CD4-positive, alpha-beta T cell (primary cell): ENCODE measurements around the gene AMOTL2. TPM values are rescaled to one million over a fixed set of nuclear protein-coding genes. Genes with fewer than 3 reads are reported as not detected.

ENCODE experiments used
- ATAC-seq: fragments of 200-7000 bp; cut with Tn5 transposase; one replicate; pipeline ENCODE4 v1.10.0; 2022; ENCODE audit warnings: mild to moderate bottlenecking; ENCODE audit not compliant: poor library complexity
- CTCF ChIA-PET: fragments of 350-600 bp; sonication (Branson Sonifier 250); formaldehyde crosslinking; loops from one replicate; lab custom pipeline; 2021; ENCODE audit warnings: antibody characterized with exemption, inconsistent platforms; lab: Charles Lee
- POLR2A ChIA-PET: fragments of 350-600 bp; sonication (Branson Sonifier 250); formaldehyde crosslinking; loops from one replicate; lab custom pipeline; 2021; ENCODE audit warnings: antibody characterized with exemption, inconsistent platforms; lab: Charles Lee
- DNase-seq, 14 experiments: peaks; one replicate each; pipeline ENCODE4 v3.0.0-alpha.2; 2013 to 2020; ENCODE audit warnings: mixed read lengths in 2 of 14
- H3K27ac ChIP-seq, 2 donors: one replicate each; pipeline versions ENCODE4 v1.5.1 to v1.7.0; 2013; ENCODE audit warnings: low read length in 2 of 2, low read depth in 1 of 2, mild to moderate bottlenecking in 1 of 2
- H3K27me3 ChIP-seq, 2 experiments: 1 replicate in 1 of 2; 2 replicates in 1 of 2; pipeline versions ENCODE4 v1.6.1 to v1.7.0; 2013; ENCODE audit warnings: low read length in 2 of 2, control low read depth in 1 of 2, mild to moderate bottlenecking in 1 of 2, moderate library complexity in 1 of 2; ENCODE audit not compliant: insufficient read depth in 2 of 2, control insufficient read depth in 1 of 2
- H3K36me3 ChIP-seq: one replicate; pipeline ENCODE4 v1.6.1; 2013; ENCODE audit warnings: low read length, control low read depth; ENCODE audit not compliant: insufficient read depth
- H3K4me1 ChIP-seq: one replicate; pipeline ENCODE4 v1.6.1; 2013; ENCODE audit warnings: low read length, control low read depth; ENCODE audit not compliant: insufficient read depth
- H3K4me3 ChIP-seq: one replicate; pipeline ENCODE4 v1.5.1; 2013; ENCODE audit warnings: mild to moderate bottlenecking, low read length, moderate library complexity
- H3K9me3 ChIP-seq, 2 experiments: 1 replicate in 1 of 2; 2 replicates in 1 of 2; pipeline versions ENCODE4 v1.6.1 to v1.7.0; 2013; ENCODE audit warnings: low read length in 2 of 2, mild to moderate bottlenecking in 2 of 2, control low read depth in 1 of 2, moderate library complexity in 1 of 2; ENCODE audit not compliant: control insufficient read depth in 1 of 2, insufficient read depth in 1 of 2
- H3K27ac Mint-ChIP-seq: one replicate; pipeline ENCODE4 v1.8.0; 2020; ENCODE audit warnings: mixed read lengths
- H3K27me3 Mint-ChIP-seq: one replicate; pipeline ENCODE4 v1.8.0; 2021; ENCODE audit warnings: mixed read lengths
- H3K36me3 Mint-ChIP-seq: one replicate; pipeline ENCODE4 v1.8.0; 2021; ENCODE audit warnings: low read depth, mixed read lengths
- H3K4me1 Mint-ChIP-seq: one replicate; pipeline ENCODE4 v1.8.0; 2021; ENCODE audit warnings: low read depth, mixed read lengths
- H3K4me3 Mint-ChIP-seq: one replicate; pipeline ENCODE4 v1.8.0; 2020; ENCODE audit warnings: mild to moderate bottlenecking, mixed read lengths
- H3K9me3 Mint-ChIP-seq: one replicate; pipeline ENCODE4 v1.8.0; 2020; ENCODE audit warnings: mixed read lengths
- intact Hi-C, 2 experiments: fragments of 100-400 bp; cut with DNase I in 1 of 2; cut with micrococcal nuclease in 1 of 2; formaldehyde crosslinking; loops; one replicate each; pipeline versions ENCODE4 v1.15.1 to v1.9.0; 2023 to 2025; cut with DNase I, micrococcal nuclease
- total RNA-seq, 174 experiments: library from RNA in 2 of 174; stranded (reverse) in 2 of 174; gene quantifications; one replicate each; pipeline ENCODE4 v1.2.3 and lab custom pipeline; 2021 to 2026
- TF ChIP-seq, protein P1 (sequence below): fragments of 200-600 bp; IDR thresholded peaks from one replicate; pipeline ENCODE4 v1.8.0; 2022; ENCODE audit warnings: antibody characterized with exemption, mild to moderate bottlenecking

AMOTL2 gene
- total RNA-seq, 2 experiments from 2014 or later = not detected

- ATAC-seq (no peak), DNase-seq (no peak)
- intact Hi-C loops = no loop called here
- Histone ChIP-seq H3K27me3 (peaks cover 0 to 4% of the 10 kb centered on the region in 2 experiments), H3K27ac (no peak overlapping the region), H3K4me3 (no peak overlapping the region), H3K9me3 (no peaks in the 10 kb centered on the region), H3K4me1 (no peaks in the 10 kb centered on the region), H3K36me3 (no peaks in the 10 kb centered on the region)
- Mint-ChIP-seq H3K27me3 (peaks cover 8% of the 10 kb centered on the region), H3K4me3 (no peak overlapping the region), H3K36me3 (no peaks in the 10 kb centered on the region), H3K27ac (no peak overlapping the region), H3K9me3 (peaks cover 4% of the 10 kb centered on the region), H3K4me1 (no peaks in the 10 kb centered on the region)
- POLR2A ChIA-PET = no interaction called here
- TF ChIP-seq, protein P1, sequence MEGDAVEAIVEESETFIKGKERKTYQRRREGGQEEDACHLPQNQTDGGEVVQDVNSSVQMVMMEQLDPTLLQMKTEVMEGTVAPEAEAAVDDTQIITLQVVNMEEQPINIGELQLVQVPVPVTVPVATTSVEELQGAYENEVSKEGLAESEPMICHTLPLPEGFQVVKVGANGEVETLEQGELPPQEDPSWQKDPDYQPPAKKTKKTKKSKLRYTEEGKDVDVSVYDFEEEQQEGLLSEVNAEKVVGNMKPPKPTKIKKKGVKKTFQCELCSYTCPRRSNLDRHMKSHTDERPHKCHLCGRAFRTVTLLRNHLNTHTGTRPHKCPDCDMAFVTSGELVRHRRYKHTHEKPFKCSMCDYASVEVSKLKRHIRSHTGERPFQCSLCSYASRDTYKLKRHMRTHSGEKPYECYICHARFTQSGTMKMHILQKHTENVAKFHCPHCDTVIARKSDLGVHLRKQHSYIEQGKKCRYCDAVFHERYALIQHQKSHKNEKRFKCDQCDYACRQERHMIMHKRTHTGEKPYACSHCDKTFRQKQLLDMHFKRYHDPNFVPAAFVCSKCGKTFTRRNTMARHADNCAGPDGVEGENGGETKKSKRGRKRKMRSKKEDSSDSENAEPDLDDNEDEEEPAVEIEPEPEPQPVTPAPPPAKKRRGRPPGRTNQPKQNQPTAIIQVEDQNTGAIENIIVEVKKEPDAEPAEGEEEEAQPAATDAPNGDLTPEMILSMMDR = no peak
- CTCF ChIA-PET = no interaction called here
These were observed 45.1 kb upstream of the AMOTL2 start for GRCh38 chr3:134419214-134419959.

DNA sequence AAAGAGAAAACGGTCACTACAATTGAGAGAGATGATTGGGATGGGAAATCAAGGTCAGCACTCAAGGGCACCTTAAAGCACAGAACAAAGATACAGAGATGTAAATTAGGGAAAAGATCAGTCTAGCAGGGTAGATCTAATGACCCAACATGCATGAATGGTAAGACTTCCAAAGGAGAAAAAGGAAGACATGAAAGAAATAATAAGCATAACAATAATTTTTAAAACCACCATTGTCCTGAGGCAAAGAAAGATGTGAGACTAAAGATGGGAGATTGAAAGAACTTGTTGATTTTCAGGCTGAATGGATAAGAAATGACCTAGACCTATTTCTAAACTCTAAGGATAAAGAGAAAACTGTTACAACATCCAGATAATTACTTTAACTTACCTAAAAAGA, 34.8 kb upstream of the AMOTL2 start:
- no peaks in the 10 kb centered on the region for H3K36me3 ChIP-seq
- Mint-ChIP-seq H3K4me3 (no peak overlapping the region), H3K4me1 (no peaks in the 10 kb centered on the region), H3K27ac (no peak overlapping the region), H3K27me3 (peaks cover 82% of the 10 kb centered on the region), H3K36me3 (no peaks in the 10 kb centered on the region), H3K9me3 (no peaks in the 10 kb centered on the region)
- no peak overlapping the region for H3K27ac ChIP-seq
- no peak overlapping the region for H3K4me3 ChIP-seq
- ChIA-PET POLR2A (no interaction called here), CTCF (no interaction called here)
- peaks cover 29 to 52% of the 10 kb centered on the region in 2 experiments for H3K27me3 ChIP-seq
- ATAC-seq (no peak), DNase-seq (no peak)
- H3K9me3 ChIP-seq = peaks cover 0 to 4% of the 10 kb centered on the region in 2 experiments
- H3K4me1 ChIP-seq = peaks cover 6% of the 10 kb centered on the region
- TF ChIP-seq, protein P1 = no peak
- intact Hi-C loops = no loop called here

DNA sequence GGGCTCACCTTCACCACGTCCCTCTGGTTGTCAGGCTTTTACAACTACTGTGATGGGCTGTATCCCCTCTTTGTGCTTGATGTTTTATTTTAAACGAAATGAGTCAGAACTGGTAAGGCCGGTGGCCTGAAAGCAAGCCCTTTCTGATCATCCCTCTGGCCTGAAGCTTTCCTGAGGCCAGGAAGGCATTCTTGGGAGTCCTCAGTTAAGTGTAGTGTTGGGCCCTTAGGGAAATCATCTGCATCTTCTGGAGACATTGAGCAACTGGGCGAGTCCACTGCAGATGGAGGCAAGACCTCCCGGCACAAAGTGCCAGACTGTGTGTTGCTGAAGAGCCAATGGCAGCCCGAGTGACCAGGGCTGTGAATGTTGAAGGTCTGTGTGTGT, 33.0 kb upstream of the AMOTL2 start:
- Mint-ChIP-seq H3K27ac (no peak overlapping the region), H3K4me1 (no peaks in the 10 kb centered on the region), H3K36me3 (no peaks in the 10 kb centered on the region), H3K9me3 (peaks cover 6% of the 10 kb centered on the region), H3K4me3 (no peak overlapping the region), H3K27me3 (peaks cover 88% of the 10 kb centered on the region)
- TF ChIP-seq, protein P1 = no peak
- intact Hi-C loops = no loop called here
- POLR2A ChIA-PET = no interaction called here
- peaks cover 38 to 59% of the 10 kb centered on the region in 2 experiments for H3K27me3 ChIP-seq
- no peak overlapping the region for H3K27ac ChIP-seq
- DNase-seq = no peak
- H3K4me3 ChIP-seq = no peak overlapping the region
- H3K36me3 ChIP-seq = no peaks in the 10 kb centered on the region
- CTCF ChIA-PET = no interaction called here
- H3K4me1 ChIP-seq = peaks cover 6% of the 10 kb centered on the region
- no peak for ATAC-seq
- H3K9me3 ChIP-seq = peaks cover 4 to 8% of the 10 kb centered on the region in 2 experiments
